Fibroblast of pulmonary artery (primary cell): ENCODE measurements around the gene USP27X.

Experiments used
- DNase-seq: peaks from one replicate; pipeline ENCODE4 v3.0.0-alpha.2; 2010; ENCODE audit warnings: low read depth
- H3K4me3 ChIP-seq: replicated peaks from 2 replicates; pipeline ENCODE4 v1.5.1; 2011; ENCODE audit warnings: low read depth, mild to moderate bottlenecking, control low read depth, low read length, moderate library complexity
- CTCF ChIP-seq: IDR thresholded peaks from 2 replicates; pipeline ENCODE4 v1.5.1; 2011; ENCODE audit warnings: mild to moderate bottlenecking, control low read depth, low read length, inconsistent platforms; ENCODE audit errors: missing control alignments

USP27X gene

GRCh38 chrX:49860867-49861535, 18.3 kb upstream of the USP27X start:
- H3K4me3 ChIP-seq = no peak overlapping the region
- DNase-seq = no peak
- TF ChIP-seq CTCF = no peak

GRCh38 chrX:49862093-49862492, 17.2 kb upstream of the USP27X start:
- no peak for DNase-seq
- no peak overlapping the region for H3K4me3 ChIP-seq
- no peak for TF ChIP-seq CTCF

GRCh38 chrX:49868739-49869138, 10.5 kb upstream of the USP27X start:
- H3K4me3 ChIP-seq = no peak overlapping the region
- DNase-seq = no peak
- TF ChIP-seq CTCF = no peak

- no peak overlapping the region for H3K4me3 ChIP-seq
- peak; percentile 42 for DNase-seq
- TF ChIP-seq CTCF = peak; percentile 50
Observed at GRCh38 chrX:49876750-49877149, 2.5 kb upstream of the USP27X start.

GRCh38 chrX:49877397-49878101, 1.7 kb upstream of the USP27X start:
- no peak overlapping the region for H3K4me3 ChIP-seq
- DNase-seq = no peak

GRCh38 chrX:49878128-49878833, 1.0 kb upstream of the USP27X start:
- DNase-seq = no peak
- peak overlapping the region; percentile 60 for H3K4me3 ChIP-seq
- no peak for TF ChIP-seq CTCF

More at GRCh38 chrX:49877397-49878101, 1.7 kb upstream of the USP27X start:
- TF ChIP-seq CTCF = no peak
